ENCODE measurements around the gene CATSPERB.
"Not testable (repeated sequence)": the region's sequence is repeated elsewhere in the genome, so short reads cannot be mapped to it uniquely, and the experiment has no call there.

Gene CATSPERB

GRCh38 chr14:91731986-91732385 lies at the start of gene CATSPERB:
Gene CATSPERB (minus strand): TSS chr14:91732086. CDS start chr14:91729479, 2,607 bp downstream.
- DNase-seq: no peak

- no peak for DNase-seq
Measured at GRCh38 chr14:91780452-91780851, 48.6 kb upstream of the CATSPERB start.

- no peak for DNase-seq
Measured at GRCh38 chr14:91778217-91778616, 46.3 kb upstream of the CATSPERB start.

GRCh38 chr14:91774140-91775096 lies 42.5 kb upstream of the CATSPERB start:
- no peak for DNase-seq

- no peak for DNase-seq
Measured at GRCh38 chr14:91770185-91770584, 38.3 kb upstream of the CATSPERB start.

GRCh38 chr14:91755570-91756295 lies 23.8 kb upstream of the CATSPERB start:
- DNase-seq: no peak

GRCh38 chr14:91754819-91755218 lies 22.9 kb upstream of the CATSPERB start:
- no peak for DNase-seq

GRCh38 chr14:91754185-91754584 lies 22.3 kb upstream of the CATSPERB start:
- no peak for DNase-seq

- DNase-seq: no peak
Measured at GRCh38 chr14:91753501-91754128, 21.7 kb upstream of the CATSPERB start.

GRCh38 chr14:91752961-91753360 lies 21.1 kb upstream of the CATSPERB start:
- DNase-seq: no peak

GRCh38 chr14:91751719-91752118 lies 19.8 kb upstream of the CATSPERB start:
- no peak for DNase-seq

GRCh38 chr14:91750634-91751198 lies 18.8 kb upstream of the CATSPERB start:
- no peak for DNase-seq

GRCh38 chr14:91749868-91750267 lies 18.0 kb upstream of the CATSPERB start:
- DNase-seq: no peak

GRCh38 chr14:91748049-91748448 lies 16.2 kb upstream of the CATSPERB start:
- no peak for DNase-seq

- DNase-seq: no peak
Measured at GRCh38 chr14:91745344-91745743, 13.5 kb upstream of the CATSPERB start.

GRCh38 chr14:91744068-91744480 lies 12.2 kb upstream of the CATSPERB start:
- no peak for DNase-seq

GRCh38 chr14:91743305-91743653 lies 11.4 kb upstream of the CATSPERB start:
- no peak for DNase-seq

GRCh38 chr14:91742621-91743304 lies 10.9 kb upstream of the CATSPERB start:
- no peak for DNase-seq

GRCh38 chr14:91739867-91740266 lies 8.0 kb upstream of the CATSPERB start:
- DNase-seq: not testable (repeated sequence)

- no peak for DNase-seq
Measured at GRCh38 chr14:91737619-91738018, 5.7 kb upstream of the CATSPERB start.

GRCh38 chr14:91732859-91733477 lies 1.1 kb upstream of the CATSPERB start:
- DNase-seq: no peak

GRCh38 chr14:91732439-91732838 lies 553 bp upstream of the CATSPERB start:
- no peak for DNase-seq
